T-helper 2 cell treated with Interferon-gamma antibody and Interleukin-4, amounts not matched to agents 5 μg/mL and 100 μg/mL, for 36 hours (primary cell): ENCODE data around the gene RAD51B.
"Not testable (repeated sequence)": the region's sequence is repeated elsewhere in the genome, so short reads cannot be mapped to it uniquely, and the experiment has no call there.

ENCODE experiments used
- DNase-seq: peaks from one replicate; pipeline ENCODE4 v3.0.0; 2021; ENCODE audit warnings: low spot score
- H3K27ac Mint-ChIP-seq: one replicate; pipeline ENCODE4 v1.8.0; 2021; ENCODE audit warnings: mild to moderate bottlenecking, mixed read lengths
- H3K27me3 Mint-ChIP-seq: one replicate; pipeline ENCODE4 v1.8.0; 2021; ENCODE audit warnings: low read depth, mixed read lengths
- H3K36me3 Mint-ChIP-seq: one replicate; pipeline ENCODE4 v1.8.0; 2021; ENCODE audit warnings: low read depth, mixed read lengths
- H3K4me1 Mint-ChIP-seq: one replicate; pipeline ENCODE4 v1.8.0; 2021; ENCODE audit warnings: low read depth, mixed read lengths
- H3K4me3 Mint-ChIP-seq: one replicate; pipeline ENCODE4 v1.8.0; 2022; ENCODE audit warnings: mild to moderate bottlenecking, moderate library complexity, mixed read lengths
- H3K9me3 Mint-ChIP-seq: one replicate; pipeline ENCODE4 v1.8.0; 2021; ENCODE audit warnings: mixed read lengths

RAD51B gene

DNA sequence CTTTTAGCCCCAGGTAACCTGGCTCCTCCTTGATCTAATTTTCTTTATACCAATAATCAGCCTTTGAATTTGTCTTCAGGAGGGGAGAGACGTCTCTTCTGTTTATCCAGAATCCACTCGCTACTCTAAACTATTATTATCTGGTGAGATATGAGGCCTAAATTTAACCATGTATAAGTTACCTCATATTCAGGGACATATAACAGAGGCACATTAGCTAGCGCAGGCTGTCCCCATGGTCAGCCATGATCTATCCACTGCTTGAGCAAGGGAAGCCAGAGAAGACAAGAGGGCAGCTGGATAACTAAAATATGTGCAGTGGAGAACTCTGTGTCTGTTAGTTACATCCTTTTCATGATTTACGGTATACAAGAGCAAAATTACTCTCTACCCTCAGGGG is 481.0 kb downstream of the RAD51B start:
- H3K36me3 Mint-ChIP-seq: peaks cover 3% of the 10 kb centered on the region

DNA sequence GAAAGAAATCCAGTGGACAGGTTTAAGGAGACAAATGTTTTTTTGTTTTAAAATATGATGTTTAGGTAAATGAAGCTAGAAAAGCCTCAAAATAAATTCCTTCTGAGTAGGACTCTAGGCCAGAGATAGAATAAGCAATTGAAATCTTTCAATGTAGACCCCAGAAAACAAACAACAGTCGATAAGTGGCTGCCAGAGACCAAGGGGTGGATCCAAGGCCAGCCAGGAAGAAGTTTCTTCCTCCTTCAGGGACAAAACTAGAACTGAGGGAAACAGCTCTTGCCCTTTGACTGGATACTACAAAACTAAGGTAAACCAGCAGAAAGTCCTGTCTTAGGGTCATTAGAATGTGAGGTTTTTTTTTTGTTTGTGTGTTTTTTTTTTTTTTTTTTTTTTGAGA is 481.6 kb downstream of the RAD51B start:
- H3K36me3 Mint-ChIP-seq: peaks cover 3% of the 10 kb centered on the region
- H3K4me1 Mint-ChIP-seq: peaks cover 3% of the 10 kb centered on the region
- no peaks in the 10 kb centered on the region for H3K27me3 Mint-ChIP-seq
- peaks cover 8% of the 10 kb centered on the region for H3K9me3 Mint-ChIP-seq
- H3K27ac Mint-ChIP-seq: no peak overlapping the region
- no peak for DNase-seq
- H3K4me3 Mint-ChIP-seq: no peak overlapping the region

More for the DNA sequence above, 481.0 kb downstream of the RAD51B start:
- Mint-ChIP-seq H3K4me3 (no peak overlapping the region), H3K4me1 (peaks cover 3% of the 10 kb centered on the region), H3K9me3 (peaks cover 8% of the 10 kb centered on the region), H3K27ac (no peak overlapping the region), H3K27me3 (no peaks in the 10 kb centered on the region)
- no peak for DNase-seq

DNA sequence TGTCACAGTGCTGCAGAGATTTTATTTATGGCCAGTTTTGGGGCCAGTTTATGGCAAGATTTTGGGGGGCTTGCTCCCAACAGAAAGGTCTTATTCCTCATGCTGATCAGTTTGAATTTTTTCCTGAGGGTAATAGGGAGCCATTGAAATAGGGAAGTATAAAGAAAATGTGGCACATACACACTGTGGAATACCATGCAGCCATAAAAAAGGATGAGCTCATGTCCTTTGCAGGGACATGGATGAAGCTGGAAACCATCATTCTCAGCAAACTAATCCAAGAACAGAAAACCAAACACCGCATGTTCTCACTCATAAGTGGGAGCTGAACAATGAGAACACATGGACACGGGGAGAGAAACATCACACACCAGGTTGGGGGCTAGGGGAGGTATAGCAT is 483.4 kb downstream of the RAD51B start:
- not testable (repeated sequence) for H3K27me3 Mint-ChIP-seq, H3K4me3 Mint-ChIP-seq, H3K4me1 Mint-ChIP-seq, H3K27ac Mint-ChIP-seq, H3K36me3 Mint-ChIP-seq, H3K9me3 Mint-ChIP-seq, DNase-seq

DNA sequence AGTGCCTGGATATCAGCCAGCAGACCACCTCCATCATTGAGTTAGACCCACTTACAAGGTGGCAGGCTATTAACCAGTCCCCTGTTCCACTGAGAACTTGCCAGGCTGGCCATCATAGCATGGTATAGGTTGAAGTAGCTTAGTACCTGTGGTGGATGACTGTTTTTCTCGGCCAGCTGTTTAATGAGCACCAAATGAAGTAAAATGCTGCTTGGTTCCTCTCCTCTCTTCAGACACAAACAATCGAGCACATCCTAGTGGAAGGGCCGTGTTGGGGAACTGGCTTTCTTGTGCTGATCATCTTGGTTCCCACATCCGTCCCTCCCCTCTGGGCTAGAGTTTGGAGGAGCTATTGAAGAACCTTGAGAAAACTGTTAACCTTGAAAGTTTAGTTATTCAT is 486.2 kb downstream of the RAD51B start:
- peaks cover 3% of the 10 kb centered on the region for H3K36me3 Mint-ChIP-seq
- H3K4me3 Mint-ChIP-seq: no peak overlapping the region
- no peaks in the 10 kb centered on the region for H3K4me1 Mint-ChIP-seq
- H3K27me3 Mint-ChIP-seq: no peaks in the 10 kb centered on the region
- no peak for DNase-seq
- H3K9me3 Mint-ChIP-seq: peaks cover 8% of the 10 kb centered on the region
- H3K27ac Mint-ChIP-seq: no peak overlapping the region

DNA sequence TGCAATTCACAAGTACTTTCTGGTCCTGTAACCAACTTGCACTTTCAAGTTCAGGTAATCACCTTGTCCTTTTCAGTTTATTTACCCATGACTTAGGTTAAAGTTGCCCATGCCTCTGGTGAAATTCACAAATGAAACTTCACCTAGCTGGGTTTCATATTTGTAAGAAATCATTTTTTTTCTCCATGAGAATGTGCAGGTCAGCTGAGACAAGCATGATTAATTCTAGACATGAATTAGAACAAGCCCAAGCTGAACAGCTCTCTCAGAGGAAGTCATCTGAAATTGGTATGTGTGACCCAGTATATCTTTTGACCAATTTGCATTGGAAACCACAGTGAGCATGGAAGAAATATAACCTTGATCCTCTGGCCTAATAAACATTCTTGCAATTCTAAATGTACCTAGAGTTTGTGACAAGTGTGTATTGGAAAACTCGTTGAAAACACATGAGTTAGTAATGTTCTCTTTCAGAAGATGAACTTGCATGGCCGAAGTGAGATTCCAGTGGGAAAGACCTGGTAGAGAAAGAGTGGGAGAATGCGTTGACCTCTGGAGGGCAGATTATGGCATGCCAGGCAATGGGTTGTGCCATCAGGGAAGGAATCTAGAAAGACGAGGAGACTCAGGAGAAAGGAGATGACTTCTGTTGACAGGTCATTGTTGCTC is 486.8 kb downstream of the RAD51B start:
- DNase-seq: no peak
- Mint-ChIP-seq H3K4me3 (no peak overlapping the region), H3K4me1 (no peaks in the 10 kb centered on the region), H3K27ac (no peak overlapping the region), H3K36me3 (peaks cover 3% of the 10 kb centered on the region), H3K9me3 (peaks cover 8% of the 10 kb centered on the region), H3K27me3 (no peaks in the 10 kb centered on the region)

DNA sequence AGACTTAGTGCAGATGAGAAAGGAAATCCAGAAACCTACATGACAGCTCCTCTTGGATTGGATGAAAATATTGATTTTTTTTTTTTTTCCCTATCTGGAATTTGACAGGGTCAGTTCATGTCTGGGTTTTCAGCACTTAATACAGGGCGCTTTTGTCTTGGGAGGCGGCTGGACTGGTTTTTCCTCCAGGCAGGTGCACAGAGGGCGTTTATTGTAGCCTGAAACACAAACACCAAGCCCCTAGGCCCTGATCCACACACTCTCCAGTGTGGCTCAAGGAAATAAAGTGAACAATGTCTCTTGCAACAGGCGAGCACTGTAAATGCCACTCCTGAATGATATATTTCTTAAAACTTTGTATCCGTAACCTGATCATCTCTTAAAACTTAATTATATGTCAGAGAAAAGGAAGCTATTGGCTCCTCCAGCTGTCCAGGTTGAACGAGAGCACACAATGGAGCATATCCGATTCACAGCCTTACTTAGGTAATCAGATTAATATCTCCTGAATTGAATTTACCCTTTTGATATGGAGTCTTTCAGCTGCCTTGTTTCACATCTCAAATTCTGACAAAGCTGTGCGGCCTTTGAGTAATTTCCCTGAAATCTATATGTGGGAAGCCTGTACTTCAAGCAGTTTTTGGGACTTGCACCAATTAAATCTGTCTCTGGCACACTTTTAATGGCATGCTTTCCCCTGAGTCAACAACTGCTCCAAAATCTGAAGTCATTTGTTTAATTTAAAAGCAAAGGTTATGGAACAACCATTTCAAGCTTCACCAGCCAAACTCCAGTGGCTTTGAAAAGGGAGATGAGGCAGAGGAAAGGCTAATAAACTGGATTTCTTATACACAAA is 487.6 kb downstream of the RAD51B start:
- H3K27me3 Mint-ChIP-seq: no peaks in the 10 kb centered on the region
- no peaks in the 10 kb centered on the region for H3K4me1 Mint-ChIP-seq
- peaks cover 2% of the 10 kb centered on the region for H3K36me3 Mint-ChIP-seq
- no peak overlapping the region for H3K4me3 Mint-ChIP-seq
- DNase-seq: no peak
- no peak overlapping the region for H3K27ac Mint-ChIP-seq
- H3K9me3 Mint-ChIP-seq: peaks cover 5% of the 10 kb centered on the region

DNA sequence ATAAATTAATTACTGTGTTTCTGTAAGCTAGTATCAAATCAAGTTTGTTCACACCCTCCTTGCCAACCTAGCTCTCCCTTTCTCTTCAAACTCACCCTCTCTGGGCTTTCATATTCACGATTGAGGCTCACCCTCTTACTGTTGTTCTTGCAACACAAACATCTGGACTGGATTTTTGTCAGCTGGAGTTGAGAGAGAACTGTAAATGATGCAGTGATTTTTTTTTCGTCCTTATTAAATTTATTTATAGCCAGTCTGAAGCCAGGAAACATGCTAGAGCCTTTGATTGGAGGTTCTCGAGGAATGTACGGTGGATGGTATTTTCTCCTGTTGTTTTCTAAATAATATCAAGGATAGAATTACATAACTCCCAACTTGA is 488.2 kb downstream of the RAD51B start:
- peaks cover 2% of the 10 kb centered on the region for H3K36me3 Mint-ChIP-seq
- DNase-seq: no peak
- H3K9me3 Mint-ChIP-seq: peaks cover 3% of the 10 kb centered on the region
- H3K27me3 Mint-ChIP-seq: no peaks in the 10 kb centered on the region
- H3K4me1 Mint-ChIP-seq: peaks cover 4% of the 10 kb centered on the region
- no peak overlapping the region for H3K27ac Mint-ChIP-seq
- no peak overlapping the region for H3K4me3 Mint-ChIP-seq

DNA sequence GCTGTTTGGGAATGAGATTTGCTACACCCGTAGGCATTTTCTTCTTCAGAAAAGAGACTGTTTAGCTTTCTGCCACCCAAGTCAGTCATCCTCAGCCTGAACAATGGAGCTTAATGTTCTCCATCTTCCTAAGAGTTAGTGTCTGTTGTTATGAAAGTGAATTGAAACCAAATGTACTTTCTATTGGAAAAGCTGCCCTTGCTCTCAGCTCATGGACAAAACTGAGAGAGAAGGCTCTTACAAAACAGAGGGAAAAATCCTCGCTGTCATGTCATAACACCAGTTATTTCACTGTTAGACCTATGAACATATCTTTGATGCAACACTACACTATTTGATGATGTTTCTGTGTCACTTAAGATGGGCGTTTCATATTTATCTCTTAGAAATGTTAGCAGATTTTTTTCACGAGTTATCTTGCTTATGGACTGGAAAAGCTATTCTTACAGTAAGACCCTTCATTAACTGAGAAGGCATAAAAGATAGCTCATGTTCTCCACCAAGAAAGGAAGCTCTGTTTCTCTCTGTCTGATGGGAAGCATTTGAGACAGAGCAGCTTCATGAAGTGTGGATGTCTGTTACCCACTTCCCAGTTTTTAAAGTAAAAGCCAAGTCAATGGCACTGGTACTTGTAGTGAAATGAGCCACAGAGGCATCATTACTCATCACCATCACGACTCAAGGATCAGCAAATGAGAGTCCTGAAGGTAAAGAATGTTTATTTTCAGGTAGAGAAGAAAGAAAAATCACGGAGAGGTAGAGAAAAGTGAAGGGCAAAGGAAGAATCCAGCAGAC is 489.3 kb downstream of the RAD51B start:
- Mint-ChIP-seq H3K36me3 (peaks cover 2% of the 10 kb centered on the region), H3K4me3 (no peak overlapping the region), H3K27me3 (no peaks in the 10 kb centered on the region), H3K9me3 (no peaks in the 10 kb centered on the region), H3K4me1 (peaks cover 7% of the 10 kb centered on the region), H3K27ac (no peak overlapping the region)
- DNase-seq: no peak

DNA sequence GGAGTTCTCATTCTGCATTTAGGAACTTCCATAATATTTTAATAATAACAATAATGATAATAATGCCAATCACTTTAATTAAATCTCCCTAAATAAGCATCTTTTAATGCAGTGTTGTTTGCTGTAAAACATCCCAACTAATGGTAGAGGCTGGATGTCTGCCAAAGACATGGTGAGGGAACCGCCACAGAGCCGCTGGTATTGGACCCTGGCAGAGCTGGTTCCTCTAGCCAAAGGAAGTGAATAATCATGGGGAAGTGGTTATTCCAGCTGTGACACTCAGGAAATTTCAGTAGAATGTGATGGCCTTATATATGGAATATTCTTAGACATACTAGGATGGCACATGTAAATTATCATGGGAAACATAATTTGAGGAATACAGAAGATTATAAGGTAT is 490.0 kb downstream of the RAD51B start:
- Mint-ChIP-seq H3K27ac (no peak overlapping the region), H3K9me3 (no peaks in the 10 kb centered on the region), H3K36me3 (peaks cover 2% of the 10 kb centered on the region), H3K4me1 (peaks cover 7% of the 10 kb centered on the region), H3K4me3 (no peak overlapping the region), H3K27me3 (no peaks in the 10 kb centered on the region)
- DNase-seq: no peak

DNA sequence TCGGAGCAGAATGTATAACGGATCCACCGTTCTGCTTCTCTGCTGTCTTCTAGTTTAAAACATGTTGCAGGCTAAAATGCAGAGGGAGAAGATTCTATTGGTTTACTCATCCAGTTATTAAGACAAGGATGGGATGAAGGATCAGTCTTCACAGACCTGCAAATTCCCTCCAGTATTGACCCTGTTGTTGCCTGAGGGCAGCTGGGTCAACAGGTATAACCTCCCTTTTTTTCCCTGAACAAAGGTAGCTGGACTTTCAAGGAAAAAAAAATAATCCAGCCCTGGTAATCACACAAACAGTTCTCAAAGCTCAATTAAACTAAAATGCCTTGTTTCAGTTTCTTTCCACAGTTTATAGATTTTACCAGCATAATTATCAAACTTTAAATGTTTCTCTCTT is 492.7 kb downstream of the RAD51B start:
- Mint-ChIP-seq H3K9me3 (no peaks in the 10 kb centered on the region), H3K36me3 (peaks cover 3% of the 10 kb centered on the region), H3K27me3 (no peaks in the 10 kb centered on the region), H3K4me3 (no peak overlapping the region), H3K4me1 (peaks cover 7% of the 10 kb centered on the region), H3K27ac (no peak overlapping the region)
- no peak for DNase-seq

DNA sequence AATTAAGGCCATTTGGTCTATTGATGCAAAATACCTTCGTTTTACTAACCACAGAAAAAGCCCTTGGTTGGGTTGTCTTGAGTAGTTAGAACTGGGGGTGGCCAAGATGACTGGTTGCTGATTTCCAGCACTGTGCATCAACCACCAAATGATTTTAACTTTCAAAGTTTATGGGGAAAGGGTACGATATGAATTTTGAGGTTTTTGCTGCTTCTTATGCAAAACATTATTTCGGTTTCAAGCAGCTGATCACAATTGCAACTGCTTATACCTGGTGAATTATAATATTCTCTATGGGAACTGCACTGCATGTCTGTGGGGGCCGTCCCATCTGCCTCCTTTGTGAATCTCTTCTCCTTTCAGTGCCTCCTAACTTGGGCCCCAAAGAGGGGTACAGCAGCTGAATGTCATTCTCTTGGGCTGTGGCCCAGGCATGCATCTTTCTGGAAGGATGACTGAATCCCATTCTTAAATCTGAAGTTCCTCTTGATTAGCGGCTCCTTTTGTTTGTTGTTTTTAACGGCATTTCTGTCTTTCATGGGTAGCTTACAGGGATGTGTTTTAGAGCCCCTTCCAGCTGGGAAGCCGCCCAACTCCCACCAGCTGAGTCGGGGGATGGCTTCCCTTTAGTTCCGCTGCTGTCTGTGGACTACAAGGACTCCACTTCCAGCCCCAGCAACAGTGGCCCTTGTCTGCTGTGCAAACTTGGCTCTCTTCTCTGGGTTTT is 493.5 kb downstream of the RAD51B start:
- H3K4me1 Mint-ChIP-seq: peaks cover 7% of the 10 kb centered on the region
- peaks cover 3% of the 10 kb centered on the region for H3K36me3 Mint-ChIP-seq
- H3K27me3 Mint-ChIP-seq: no peaks in the 10 kb centered on the region
- no peak overlapping the region for H3K27ac Mint-ChIP-seq
- DNase-seq: peak; percentile 19
- H3K4me3 Mint-ChIP-seq: no peak overlapping the region
- no peaks in the 10 kb centered on the region for H3K9me3 Mint-ChIP-seq

DNA sequence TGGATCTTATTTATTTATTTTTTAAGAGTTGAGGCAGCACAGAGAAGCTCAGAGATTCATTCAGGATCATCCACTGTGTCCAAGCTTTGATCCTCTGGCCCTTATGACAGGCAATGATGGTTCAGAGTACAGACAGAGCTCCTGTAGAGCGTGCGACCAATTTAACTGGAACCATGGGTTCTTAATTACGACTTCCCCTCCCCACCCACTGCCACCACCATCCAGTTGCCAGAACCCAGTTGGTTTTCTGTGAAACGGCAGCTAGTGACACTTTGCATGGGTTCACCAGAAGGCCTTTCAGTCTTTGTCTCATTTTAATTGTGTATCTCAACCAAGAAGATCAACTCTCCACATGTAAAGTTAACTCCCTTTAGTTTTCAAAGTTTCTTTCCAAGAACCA is 495.1 kb downstream of the RAD51B start:
- no peaks in the 10 kb centered on the region for H3K27me3 Mint-ChIP-seq
- DNase-seq: no peak
- peaks cover 3% of the 10 kb centered on the region for H3K36me3 Mint-ChIP-seq
- H3K4me1 Mint-ChIP-seq: peaks cover 7% of the 10 kb centered on the region
- no peak overlapping the region for H3K4me3 Mint-ChIP-seq
- H3K9me3 Mint-ChIP-seq: no peaks in the 10 kb centered on the region
- H3K27ac Mint-ChIP-seq: no peak overlapping the region

DNA sequence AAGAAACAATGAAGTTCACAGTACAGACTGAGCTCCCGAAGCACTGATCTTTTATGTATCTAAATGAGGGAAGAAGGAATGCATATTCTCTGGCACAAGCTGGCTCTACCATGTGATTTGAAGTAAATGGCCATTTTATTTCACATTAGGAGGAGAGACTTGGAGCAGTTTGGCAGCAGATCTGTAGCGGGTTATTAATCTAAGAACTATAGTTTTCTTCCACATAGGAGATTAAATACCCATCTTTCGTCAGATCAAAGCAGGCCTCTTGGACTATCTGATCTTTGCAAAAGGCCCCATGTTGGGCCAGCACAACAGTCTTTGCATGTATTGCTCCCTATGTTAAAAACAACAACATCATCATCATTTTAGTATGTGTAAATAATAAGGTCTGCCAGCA is 495.5 kb downstream of the RAD51B start:
- no peaks in the 10 kb centered on the region for H3K27me3 Mint-ChIP-seq
- no peak for DNase-seq
- H3K4me1 Mint-ChIP-seq: peaks cover 7% of the 10 kb centered on the region
- no peak overlapping the region for H3K27ac Mint-ChIP-seq
- H3K4me3 Mint-ChIP-seq: no peak overlapping the region
- H3K36me3 Mint-ChIP-seq: peaks cover 3% of the 10 kb centered on the region
- H3K9me3 Mint-ChIP-seq: no peaks in the 10 kb centered on the region
